ENCODE measurements around the gene CCDC61. TPM values are rescaled to one million over a fixed set of nuclear protein-coding genes. Genes with fewer than 3 reads are reported as not detected.

The CCDC61 gene
- total RNA-seq, 1 donor from 2014 or later = 8.2 TPM

GRCh38 chr19:46030812-46031550 lies 35.7 kb downstream of the CCDC61 start:
- ATAC-seq (no peak), DNase-seq (ENCODE audit: missing footprints) (no peak)
- intact Hi-C loops (cut with DNase I) = no loop called here

- ATAC-seq (no peak), DNase-seq (ENCODE audit: missing footprints) (no peak)
- intact Hi-C loops (cut with DNase I) = no loop called here
These were observed 36.7 kb downstream of the CCDC61 start for GRCh38 chr19:46031781-46032596.

DNA sequence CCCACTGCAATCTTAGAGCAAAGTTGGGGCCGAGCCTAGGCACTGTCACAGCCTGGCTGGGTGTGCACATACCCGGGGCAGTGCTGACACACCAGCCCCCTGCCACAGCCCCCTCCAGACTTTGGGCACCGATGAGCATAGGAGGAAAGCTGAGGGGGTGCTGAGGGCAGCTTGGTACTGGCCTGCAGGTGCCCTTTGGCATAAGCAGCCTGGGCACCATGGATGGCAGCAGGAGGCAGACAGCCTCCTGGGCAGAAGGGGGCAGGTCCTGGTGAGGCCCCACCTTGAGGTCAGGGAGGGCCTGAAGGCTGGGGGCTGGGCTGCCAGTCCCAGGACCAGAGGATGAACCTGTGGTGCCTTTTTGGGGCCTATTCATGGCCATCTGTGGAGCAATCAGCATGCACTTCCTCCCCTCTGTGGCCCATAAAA lies 37.3 kb downstream of the CCDC61 start:
- ATAC-seq = no peak
- DNase-seq (ENCODE audit: missing footprints) = no peak
- intact Hi-C loops (cut with DNase I) = no loop called here

DNA sequence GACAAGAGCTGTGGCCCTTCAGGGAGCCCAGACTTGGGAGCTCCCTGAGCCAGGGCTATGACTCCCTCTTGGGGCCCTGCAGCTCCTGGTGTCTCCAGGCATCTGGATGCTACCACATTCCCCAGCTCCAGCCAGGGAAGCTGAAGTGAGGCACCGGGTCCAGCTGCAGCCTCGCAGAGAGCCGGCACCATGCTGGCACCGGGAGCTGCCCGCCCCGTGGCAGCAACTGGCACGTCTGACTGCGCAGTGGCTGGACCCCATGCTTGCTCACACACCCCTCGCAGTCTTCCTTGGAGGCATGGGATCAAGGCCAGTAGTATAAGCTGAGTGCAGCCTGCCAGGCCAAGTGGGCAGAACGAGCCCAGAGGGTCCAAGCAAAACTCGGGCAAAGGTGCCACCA lies 38.1 kb downstream of the CCDC61 start:
- intact Hi-C loops (cut with DNase I) = no loop called here
- DNase-seq (ENCODE audit: missing footprints) = no peak
- ATAC-seq = no peak

GRCh38 chr19:46035546-46035945 lies 40.3 kb downstream of the CCDC61 start:
- no peak for ATAC-seq
- intact Hi-C loops (cut with DNase I) = no loop called here
- DNase-seq (ENCODE audit: missing footprints) = no peak

- ATAC-seq = no peak
- intact Hi-C loops (cut with DNase I) = no loop called here
- DNase-seq (ENCODE audit: missing footprints) = no peak
These were observed 40.9 kb downstream of the CCDC61 start for GRCh38 chr19:46035986-46036743.

DNA sequence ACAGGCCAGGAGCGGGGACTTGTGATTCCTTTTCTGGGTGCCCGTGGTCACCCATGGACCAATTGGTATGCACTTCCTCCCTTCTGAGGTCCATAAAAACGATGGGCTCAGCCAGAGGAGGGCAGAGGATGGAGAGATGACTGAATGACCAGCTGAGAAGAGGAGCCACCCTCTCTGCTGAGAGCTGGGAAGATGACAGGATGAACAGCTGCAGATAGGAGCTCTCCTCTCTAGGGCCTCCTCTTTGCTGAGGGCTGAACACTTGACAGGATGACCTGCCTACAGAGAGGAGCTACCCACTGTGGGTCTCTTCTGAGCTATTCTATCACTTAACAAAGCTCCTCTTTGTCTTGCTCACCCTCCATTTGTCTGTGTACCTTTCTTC lies 41.5 kb downstream of the CCDC61 start:
- ATAC-seq = no peak
- intact Hi-C loops (cut with DNase I) = no loop called here
- DNase-seq (ENCODE audit: missing footprints) = no peak

DNA sequence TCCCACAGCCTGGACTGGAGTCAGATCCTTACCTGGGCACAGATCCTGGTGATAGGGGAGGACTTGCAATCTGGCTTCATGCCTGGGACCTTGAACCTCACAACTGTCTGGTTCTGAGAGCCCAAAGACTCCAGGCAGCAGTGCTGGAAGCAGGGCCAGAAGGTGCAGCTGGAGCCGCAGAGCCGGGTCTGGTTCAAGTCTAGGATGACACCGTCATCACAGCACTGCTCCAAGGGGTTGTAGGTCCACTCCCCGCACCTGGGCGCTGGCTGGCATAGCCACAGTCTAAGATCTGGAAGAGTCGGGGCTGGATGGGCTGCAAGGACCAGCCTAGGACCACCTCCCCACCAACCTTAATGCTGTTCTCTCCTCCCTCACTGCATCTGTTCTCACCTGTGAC lies 44.9 kb downstream of the CCDC61 start:
- no peak for ATAC-seq

DNA sequence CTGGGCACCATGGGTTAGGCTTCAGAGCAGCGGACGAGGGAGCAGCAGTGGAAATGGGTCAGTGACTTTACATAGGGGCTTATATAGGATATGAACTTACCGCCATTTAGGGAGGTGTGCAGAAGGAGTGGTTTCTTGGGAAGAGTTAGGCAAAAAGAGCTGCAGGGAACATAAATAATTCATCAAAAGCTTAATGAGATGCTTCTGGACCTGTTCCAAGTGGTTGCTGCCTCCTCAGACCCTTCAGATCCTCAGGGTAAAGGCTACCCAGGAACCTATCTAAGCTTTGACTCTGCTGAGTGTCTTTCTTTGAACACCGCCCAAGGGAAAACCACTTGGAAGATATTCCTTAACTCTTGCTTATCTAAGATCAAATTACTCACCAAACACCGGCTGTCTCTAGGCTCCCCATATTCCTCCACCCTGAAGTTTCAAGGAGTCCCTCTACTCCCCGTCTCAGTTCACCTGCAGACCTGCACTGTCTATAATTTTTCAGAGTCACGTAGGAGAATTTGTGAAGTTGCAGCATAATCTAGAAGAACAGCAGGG lies 45.8 kb downstream of the CCDC61 start, which contains the start of gene IGFL4:
TSS of gene IGFL4 (minus strand) at position 51 of the 549 bp plus-strand sequence. CDS start at position 11, 40 bp downstream.
- intact Hi-C loops (cut with DNase I) = no loop called here
- DNase-seq (ENCODE audit: missing footprints) (no peak), ATAC-seq (no peak)

More for the DNA sequence above, 44.9 kb downstream of the CCDC61 start:
- intact Hi-C loops (cut with DNase I) = no loop called here
- DNase-seq (ENCODE audit: missing footprints) = peak; percentile 59

DNA sequence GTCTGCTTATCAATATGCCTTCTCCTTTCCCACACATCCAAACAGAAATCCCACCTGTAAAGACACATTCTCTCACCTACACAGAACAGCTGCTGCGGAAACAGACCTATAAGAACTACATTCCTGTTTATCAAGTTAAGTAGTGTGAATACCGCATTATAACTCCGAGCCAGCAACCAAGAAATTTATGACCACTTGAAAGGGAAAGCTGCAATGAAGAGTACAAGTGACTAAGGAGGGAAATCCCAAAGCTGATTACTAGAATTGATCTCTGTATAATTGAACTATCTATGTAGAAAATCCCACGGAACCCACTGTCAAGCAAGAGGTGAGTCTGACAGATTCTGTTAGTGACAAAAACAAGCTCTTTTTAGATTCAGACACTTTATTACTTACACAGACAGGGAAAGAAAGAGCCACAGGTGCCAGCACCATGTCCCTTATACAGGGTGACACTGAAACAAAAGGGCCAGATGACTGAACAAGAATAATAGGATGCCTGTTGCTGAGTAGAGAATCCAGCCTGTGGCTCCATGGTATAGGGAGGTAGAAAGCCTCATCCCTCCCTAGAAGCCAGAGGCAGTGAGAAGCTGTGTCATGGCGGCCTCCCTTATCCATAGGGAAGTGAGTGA lies 47.1 kb downstream of the CCDC61 start:
- intact Hi-C loops (cut with DNase I) = no loop called here
- ATAC-seq (no peak), DNase-seq (ENCODE audit: missing footprints) (no peak)

DNA sequence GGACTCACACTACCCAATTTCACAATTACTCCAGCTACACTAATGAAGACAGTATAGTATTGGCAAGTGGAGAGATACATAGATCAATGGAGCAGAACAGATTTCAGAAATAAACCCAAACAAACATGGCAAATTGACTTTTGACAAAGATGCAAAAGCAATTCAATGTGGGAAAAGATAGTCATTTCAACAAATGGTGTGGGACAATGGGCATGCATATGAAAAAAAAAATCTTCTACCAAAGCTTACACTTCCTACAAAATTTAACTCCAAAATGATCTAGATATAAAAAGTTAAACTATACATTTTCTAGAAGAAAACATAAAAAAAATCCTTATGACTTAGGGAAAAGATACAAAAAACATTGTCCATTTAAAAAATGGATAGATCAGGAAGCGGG lies 48.3 kb downstream of the CCDC61 start:
- ATAC-seq = no peak
- DNase-seq (ENCODE audit: missing footprints) = no peak
- intact Hi-C loops (cut with DNase I) = no loop called here

DNA sequence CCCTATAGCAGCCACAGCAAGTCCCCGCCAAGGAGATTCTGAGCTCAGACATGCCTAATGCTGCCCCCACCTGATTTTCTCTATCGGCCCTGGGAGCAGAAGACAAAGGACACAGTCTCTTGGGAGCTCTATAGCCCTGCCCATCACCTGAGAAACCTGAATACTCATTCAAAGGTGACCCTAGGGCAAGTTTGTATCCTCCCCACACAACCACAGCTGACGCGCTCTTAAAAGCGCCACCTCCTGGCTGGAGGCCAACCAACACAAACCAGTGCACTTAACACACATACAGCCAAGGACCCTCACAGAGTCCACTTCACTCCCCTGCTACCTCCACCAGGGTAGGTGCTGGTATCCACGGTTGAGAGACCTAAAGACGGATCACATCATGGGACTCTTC lies 54.3 kb downstream of the CCDC61 start:
- DNase-seq (ENCODE audit: missing footprints) = no peak
- ATAC-seq = no peak
- intact Hi-C loops (cut with DNase I) = no loop called here

- ATAC-seq = no peak
- intact Hi-C loops (cut with DNase I) = no loop called here
- DNase-seq (ENCODE audit: missing footprints) = no peak
These were observed 57.6 kb downstream of the CCDC61 start for GRCh38 chr19:46052896-46053295.

GRCh38 chr19:46056536-46056935 lies 61.3 kb downstream of the CCDC61 start:
- ATAC-seq = no peak
- DNase-seq (ENCODE audit: missing footprints) = no peak
- intact Hi-C loops (cut with DNase I) = no loop called here

DNA sequence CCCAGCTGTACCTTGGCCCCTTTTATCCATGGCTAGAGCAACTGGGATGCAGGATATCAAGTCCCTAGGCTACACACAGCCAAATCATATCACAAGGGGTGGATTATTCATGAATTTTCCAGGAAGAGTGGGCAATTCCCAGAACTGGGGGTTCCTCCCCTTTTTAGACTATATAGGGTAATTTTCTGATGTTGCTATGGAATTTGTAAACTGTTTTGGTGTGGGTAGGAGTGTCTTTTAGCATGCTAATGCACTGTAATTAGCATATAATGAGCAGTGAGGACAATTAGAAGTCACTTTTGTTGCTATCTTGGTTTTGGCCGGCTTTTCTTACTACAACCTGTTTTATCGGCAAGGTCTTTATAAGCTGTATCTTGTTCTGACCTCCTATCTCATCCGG lies 63.5 kb downstream of the CCDC61 start:
- intact Hi-C loops (cut with DNase I) = no loop called here
- no peak for DNase-seq (ENCODE audit: missing footprints)

GRCh38 chr19:46060012-46060411 lies 64.7 kb downstream of the CCDC61 start:
- intact Hi-C loops (cut with DNase I) = no loop called here
- DNase-seq (ENCODE audit: missing footprints) (no peak), ATAC-seq (no peak)

More for the DNA sequence above, 63.5 kb downstream of the CCDC61 start:
- no peak for ATAC-seq

DNA sequence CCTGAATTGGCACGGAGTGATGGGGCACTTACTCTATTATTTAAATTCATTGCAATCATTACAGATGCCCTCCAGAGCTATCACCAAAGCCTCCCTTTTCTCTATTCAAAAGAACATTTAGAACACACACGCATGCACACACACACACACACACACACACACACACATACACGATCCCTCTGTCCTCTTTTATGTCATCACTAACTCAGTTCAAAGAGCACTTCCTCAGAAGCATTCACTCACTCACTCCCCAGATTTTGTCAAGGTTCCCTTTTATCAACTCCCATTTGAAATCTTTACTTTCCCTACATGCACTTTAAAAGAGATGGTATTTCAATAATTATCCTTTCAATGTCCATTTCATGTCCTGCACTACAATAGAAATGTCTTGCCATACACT lies 67.9 kb downstream of the CCDC61 start:
- ATAC-seq (no peak), DNase-seq (ENCODE audit: missing footprints) (no peak)
- intact Hi-C loops (cut with DNase I) = no loop called here

GRCh38 chr19:46065486-46066071 lies 70.3 kb downstream of the CCDC61 start:
- DNase-seq (ENCODE audit: missing footprints) = no peak
- intact Hi-C loops (cut with DNase I) = no loop called here
- no peak for ATAC-seq
